DND-41 (cell line): Measurements from ENCODE around the gene RNGTT.

Source experiments
- EZH2 ChIP-seq: IDR thresholded peaks from 3 replicates; pipeline ENCODE4 v1.6.1; 2012; ENCODE audit warnings: borderline replicate concordance, low read depth, mild to moderate bottlenecking, moderate library complexity, low read length, inconsistent platforms; ENCODE audit not compliant: severe bottlenecking
- TF ChIP-seq, protein P1 (sequence below): IDR thresholded peaks from 2 replicates; pipeline ENCODE4 v1.5.1; 2012; ENCODE audit warnings: borderline replicate concordance, low read length, moderate library complexity, mild to moderate bottlenecking; ENCODE audit not compliant: poor library complexity, severe bottlenecking; ENCODE audit errors: extremely low read depth

DNA sequence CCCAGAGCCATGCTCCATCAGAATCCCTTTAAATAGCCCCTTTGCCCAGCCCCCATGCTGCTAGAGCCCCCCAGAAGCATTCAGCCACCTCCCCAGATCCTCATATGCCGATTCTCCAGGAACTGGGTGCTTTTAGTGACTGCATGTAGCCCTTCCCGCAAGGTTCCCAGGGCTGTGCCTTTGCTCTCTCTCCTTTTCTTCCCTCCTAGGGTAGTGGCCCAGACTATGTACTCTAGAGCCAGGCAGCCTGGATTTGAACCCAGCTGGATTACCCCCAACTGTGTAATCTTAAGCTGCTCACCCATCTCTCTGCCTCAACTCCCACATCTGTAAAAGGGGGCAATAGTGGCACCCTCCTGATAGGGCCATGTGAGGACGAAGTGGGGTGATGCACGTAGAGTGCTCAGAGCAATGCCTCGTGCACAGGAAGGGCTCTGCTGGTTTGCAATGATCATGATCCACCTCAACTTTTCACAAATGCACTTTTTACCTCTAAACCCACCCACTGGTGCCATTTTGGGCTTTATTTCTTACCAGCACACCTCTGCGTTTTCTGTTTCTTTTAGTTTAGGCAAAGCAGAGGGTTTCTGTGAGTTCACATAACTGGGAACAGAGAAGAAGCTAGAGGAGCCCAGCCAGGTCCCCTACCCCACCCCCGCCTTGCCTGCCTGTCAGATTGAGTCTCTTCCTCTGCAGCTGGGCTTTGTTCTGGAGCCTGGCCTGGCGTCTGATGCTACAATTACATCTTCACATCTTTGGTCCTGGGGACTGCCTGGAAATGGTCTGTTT, 396.5 kb downstream of the RNGTT start:
- TF ChIP-seq, protein P1, sequence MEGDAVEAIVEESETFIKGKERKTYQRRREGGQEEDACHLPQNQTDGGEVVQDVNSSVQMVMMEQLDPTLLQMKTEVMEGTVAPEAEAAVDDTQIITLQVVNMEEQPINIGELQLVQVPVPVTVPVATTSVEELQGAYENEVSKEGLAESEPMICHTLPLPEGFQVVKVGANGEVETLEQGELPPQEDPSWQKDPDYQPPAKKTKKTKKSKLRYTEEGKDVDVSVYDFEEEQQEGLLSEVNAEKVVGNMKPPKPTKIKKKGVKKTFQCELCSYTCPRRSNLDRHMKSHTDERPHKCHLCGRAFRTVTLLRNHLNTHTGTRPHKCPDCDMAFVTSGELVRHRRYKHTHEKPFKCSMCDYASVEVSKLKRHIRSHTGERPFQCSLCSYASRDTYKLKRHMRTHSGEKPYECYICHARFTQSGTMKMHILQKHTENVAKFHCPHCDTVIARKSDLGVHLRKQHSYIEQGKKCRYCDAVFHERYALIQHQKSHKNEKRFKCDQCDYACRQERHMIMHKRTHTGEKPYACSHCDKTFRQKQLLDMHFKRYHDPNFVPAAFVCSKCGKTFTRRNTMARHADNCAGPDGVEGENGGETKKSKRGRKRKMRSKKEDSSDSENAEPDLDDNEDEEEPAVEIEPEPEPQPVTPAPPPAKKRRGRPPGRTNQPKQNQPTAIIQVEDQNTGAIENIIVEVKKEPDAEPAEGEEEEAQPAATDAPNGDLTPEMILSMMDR, result no peak
- TF ChIP-seq EZH2, result no peak
